Measurements from ENCODE around the gene VKORC1. TPM values are rescaled to one million over a fixed set of nuclear protein-coding genes. Genes with fewer than 3 reads are reported as not detected.
"Not testable (repeated sequence)": the region's sequence is repeated elsewhere in the genome, so short reads cannot be mapped to it uniquely, and the experiment has no call there.

Gene VKORC1
- polyA plus RNA-seq, 3 donors: 59.2 to 113 (median 91.2) TPM

- Histone ChIP-seq H3K27ac (ENCODE audit: low read depth in 1 of 2, low read length in 2 of 2) (no peak overlapping the region), H3K36me3 (replicated peaks in 1 of 2; ENCODE audit: control insufficient read depth in 1 of 2, insufficient read depth in 2 of 2, low read length in 2 of 2) (peaks cover 14 to 16% of the 10 kb centered on the region in 2 donors), H3K4me1 (ENCODE audit: control insufficient read depth in 1 of 2, insufficient read depth in 2 of 2, low read length in 2 of 2) (peaks cover 26 to 37% of the 10 kb centered on the region in 2 donors), H3K27me3 (ENCODE audit: control insufficient read depth in 2 of 2, insufficient read depth in 2 of 2, low read length in 2 of 2) (no peaks in the 10 kb centered on the region), H3K9ac (ENCODE audit: insufficient read depth, low read length, poor library complexity, severe bottlenecking) (peak overlapping the region; percentile 32), H3K79me2 (ENCODE audit: insufficient read depth, low read length) (peaks cover 26% of the 10 kb centered on the region), H3K9me3 (replicated peaks in 1 of 2; ENCODE audit: control insufficient read depth in 1 of 2, insufficient read depth in 1 of 2, low read length in 2 of 2) (no peaks in the 10 kb centered on the region), H2AFZ (ENCODE audit: insufficient read depth, low read depth, low read length, poor library complexity, severe bottlenecking) (peak overlapping the region; percentile 85), H3K4me2 (replicated peaks; ENCODE audit: extremely low read depth, low read length, poor library complexity, severe bottlenecking) (peak overlapping the region; percentile 69), H3K4me3 (replicated peaks in 1 of 3; ENCODE audit: low read depth in 2 of 3, low read length in 3 of 3) (peak overlapping the region in 2 of 3 experiments; percentile 18 to 57), H4K20me1 (ENCODE audit: insufficient read depth, low read length) (peaks cover 8% of the 10 kb centered on the region)
- Mint-ChIP-seq H3K9me3 (no peaks in the 10 kb centered on the region), H3K27me3 (ENCODE audit: low read depth in 3 of 3) (peaks cover 0 to 2% (median 2%) of the 10 kb centered on the region in 3 donors), H3K4me1 (peaks cover 22% of the 10 kb centered on the region), H3K27ac (peak overlapping the region in 6 of 7 donors; percentile 75 to 87 (median 84)), H3K4me3 (peak overlapping the region; percentile 56 to 73), H3K36me3 (peaks cover 14% of the 10 kb centered on the region in 2 donors)
- peak; percentile 78 to 87 (median 82) for DNase-seq
- intact Hi-C loops (cut with micrococcal nuclease): loop anchor here in 1 of 2 donors (2.0 kb wide), 1 partner anchor 37 kb away; no protein-coding TSS in a partner anchor
- TF ChIP-seq CTCF (IDR thresholded peaks at IDR 0.05): peak; percentile 81
- WGBS (ENCODE audit: insufficient coverage): under 1% methylated on average over 25 of the region's 33 CpGs
Observed at GRCh38 chr16:31105677-31106213, 11.1 kb upstream of the VKORC1 start.

- H3K27ac ChIP-seq (ENCODE audit: low read depth in 1 of 2, low read length in 2 of 2); H3K4me3 Mint-ChIP-seq; H3K4me3 ChIP-seq (replicated peaks in 1 of 3; ENCODE audit: low read depth in 2 of 3, low read length in 3 of 3); H3K36me3 Mint-ChIP-seq; H3K36me3 ChIP-seq (replicated peaks in 1 of 2; ENCODE audit: control insufficient read depth in 1 of 2, insufficient read depth in 2 of 2, low read length in 2 of 2); H3K27me3 Mint-ChIP-seq (ENCODE audit: low read depth in 3 of 3); H3K9me3 Mint-ChIP-seq; intact Hi-C loops (cut with micrococcal nuclease); H3K27ac Mint-ChIP-seq; H3K9ac ChIP-seq (ENCODE audit: insufficient read depth, low read length, poor library complexity, severe bottlenecking); H3K4me2 ChIP-seq (replicated peaks; ENCODE audit: extremely low read depth, low read length, poor library complexity, severe bottlenecking); H4K20me1 ChIP-seq (ENCODE audit: insufficient read depth, low read length); DNase-seq; H3K79me2 ChIP-seq (ENCODE audit: insufficient read depth, low read length); H3K4me1 ChIP-seq (ENCODE audit: control insufficient read depth in 1 of 2, insufficient read depth in 2 of 2, low read length in 2 of 2); H3K27me3 ChIP-seq (ENCODE audit: control insufficient read depth in 2 of 2, insufficient read depth in 2 of 2, low read length in 2 of 2); H3K4me1 Mint-ChIP-seq; H2AFZ ChIP-seq (ENCODE audit: insufficient read depth, low read depth, low read length, poor library complexity, severe bottlenecking); H3K9me3 ChIP-seq (replicated peaks in 1 of 2; ENCODE audit: control insufficient read depth in 1 of 2, insufficient read depth in 1 of 2, low read length in 2 of 2): not testable (repeated sequence)
- WGBS (ENCODE audit: insufficient coverage): 99% methylated on average over 8 of the region's 13 CpGs
Observed at GRCh38 chr16:31100876-31101641, 6.5 kb upstream of the VKORC1 start.
